ENCODE data around the gene RPP25L.

Gene RPP25L

GRCh38 chr9:34580358-34580757 is 31.5 kb downstream of the RPP25L start:
- H3K9ac ChIP-seq (ENCODE audit: low read length): no peak overlapping the region
- peaks cover 92% of the 10 kb centered on the region for H3K27me3 ChIP-seq (ENCODE audit: control insufficient read depth, insufficient read depth, low read length)
- no peaks in the 10 kb centered on the region for H3K9me3 ChIP-seq (ENCODE audit: control insufficient read depth, insufficient read depth, low read depth, low read length)
- H3K4me3 ChIP-seq (ENCODE audit: low read depth, low read length): no peak overlapping the region
- no peaks in the 10 kb centered on the region for H3K36me3 ChIP-seq (ENCODE audit: control insufficient read depth, insufficient read depth, low read length)
- no peak overlapping the region for H3K27ac ChIP-seq (ENCODE audit: low read depth, low read length)
- H3K4me1 ChIP-seq (ENCODE audit: control insufficient read depth, insufficient read depth, low read length): peaks cover 53% of the 10 kb centered on the region

GRCh38 chr9:34579808-34580163 is 32.1 kb downstream of the RPP25L start:
- Histone ChIP-seq H3K36me3 (ENCODE audit: control insufficient read depth, insufficient read depth, low read length) (no peaks in the 10 kb centered on the region), H3K27me3 (ENCODE audit: control insufficient read depth, insufficient read depth, low read length) (peaks cover 86% of the 10 kb centered on the region)

GRCh38 chr9:34579104-34579807 is 32.6 kb downstream of the RPP25L start:
- Histone ChIP-seq H3K36me3 (ENCODE audit: control insufficient read depth, insufficient read depth, low read length) (no peaks in the 10 kb centered on the region), H3K9ac (ENCODE audit: low read length) (peak overlapping the region; percentile 39), H3K27me3 (ENCODE audit: control insufficient read depth, insufficient read depth, low read length) (peaks cover 81% of the 10 kb centered on the region), H3K4me1 (ENCODE audit: control insufficient read depth, insufficient read depth, low read length) (peaks cover 49% of the 10 kb centered on the region), H3K9me3 (ENCODE audit: control insufficient read depth, insufficient read depth, low read depth, low read length) (no peaks in the 10 kb centered on the region), H3K4me3 (ENCODE audit: low read depth, low read length) (peak overlapping the region; percentile 57), H3K27ac (ENCODE audit: low read depth, low read length) (no peak overlapping the region)

More at GRCh38 chr9:34579808-34580163, 32.1 kb downstream of the RPP25L start:
- Histone ChIP-seq H3K27ac (ENCODE audit: low read depth, low read length) (no peak overlapping the region), H3K4me1 (ENCODE audit: control insufficient read depth, insufficient read depth, low read length) (peaks cover 48% of the 10 kb centered on the region), H3K9me3 (ENCODE audit: control insufficient read depth, insufficient read depth, low read depth, low read length) (no peaks in the 10 kb centered on the region), H3K9ac (ENCODE audit: low read length) (no peak overlapping the region), H3K4me3 (ENCODE audit: low read depth, low read length) (peak overlapping the region; percentile 57; the same call in 1 of the 2 replicates)

GRCh38 chr9:34578241-34579103 is 33.4 kb downstream of the RPP25L start:
- Histone ChIP-seq H3K4me1 (ENCODE audit: control insufficient read depth, insufficient read depth, low read length) (peaks cover 54% of the 10 kb centered on the region), H3K27me3 (ENCODE audit: control insufficient read depth, insufficient read depth, low read length) (peaks cover 73% of the 10 kb centered on the region), H3K4me3 (ENCODE audit: low read depth, low read length) (peak overlapping the region; percentile 57), H3K36me3 (ENCODE audit: control insufficient read depth, insufficient read depth, low read length) (no peaks in the 10 kb centered on the region), H3K9me3 (ENCODE audit: control insufficient read depth, insufficient read depth, low read depth, low read length) (no peaks in the 10 kb centered on the region), H3K27ac (ENCODE audit: low read depth, low read length) (no peak overlapping the region), H3K9ac (ENCODE audit: low read length) (peak overlapping the region; percentile 39)

GRCh38 chr9:34577400-34578240 is 34.3 kb downstream of the RPP25L start:
- Histone ChIP-seq H3K4me1 (ENCODE audit: control insufficient read depth, insufficient read depth, low read length) (peaks cover 54% of the 10 kb centered on the region), H3K27me3 (ENCODE audit: control insufficient read depth, insufficient read depth, low read length) (peaks cover 64% of the 10 kb centered on the region)

GRCh38 chr9:34576597-34577399 is 35.1 kb downstream of the RPP25L start:
- peaks cover 54% of the 10 kb centered on the region for H3K4me1 ChIP-seq (ENCODE audit: control insufficient read depth, insufficient read depth, low read length)
- no peak overlapping the region for H3K27ac ChIP-seq (ENCODE audit: low read depth, low read length)
- no peaks in the 10 kb centered on the region for H3K9me3 ChIP-seq (ENCODE audit: control insufficient read depth, insufficient read depth, low read depth, low read length)
- no peaks in the 10 kb centered on the region for H3K36me3 ChIP-seq (ENCODE audit: control insufficient read depth, insufficient read depth, low read length)
- H3K4me3 ChIP-seq (ENCODE audit: low read depth, low read length): peak overlapping the region; percentile 40
- peaks cover 57% of the 10 kb centered on the region for H3K27me3 ChIP-seq (ENCODE audit: control insufficient read depth, insufficient read depth, low read length)
- peak overlapping the region; percentile 24 for H3K9ac ChIP-seq (ENCODE audit: low read length)

More at GRCh38 chr9:34577400-34578240, 34.3 kb downstream of the RPP25L start:
- Histone ChIP-seq H3K9ac (ENCODE audit: low read length) (peak overlapping the region; percentile 39), H3K4me3 (ENCODE audit: low read depth, low read length) (peak overlapping the region; percentile 57), H3K36me3 (ENCODE audit: control insufficient read depth, insufficient read depth, low read length) (no peaks in the 10 kb centered on the region), H3K27ac (ENCODE audit: low read depth, low read length) (no peak overlapping the region), H3K9me3 (ENCODE audit: control insufficient read depth, insufficient read depth, low read depth, low read length) (no peaks in the 10 kb centered on the region)

GRCh38 chr9:34575862-34576596 is 35.9 kb downstream of the RPP25L start:
- H3K4me1 ChIP-seq (ENCODE audit: control insufficient read depth, insufficient read depth, low read length): peaks cover 56% of the 10 kb centered on the region
- peaks cover 49% of the 10 kb centered on the region for H3K27me3 ChIP-seq (ENCODE audit: control insufficient read depth, insufficient read depth, low read length)
- no peak overlapping the region for H3K4me3 ChIP-seq (ENCODE audit: low read depth, low read length)
- no peaks in the 10 kb centered on the region for H3K9me3 ChIP-seq (ENCODE audit: control insufficient read depth, insufficient read depth, low read depth, low read length)
- no peak overlapping the region for H3K27ac ChIP-seq (ENCODE audit: low read depth, low read length)
- no peak overlapping the region for H3K9ac ChIP-seq (ENCODE audit: low read length)
- no peaks in the 10 kb centered on the region for H3K36me3 ChIP-seq (ENCODE audit: control insufficient read depth, insufficient read depth, low read length)

GRCh38 chr9:34575241-34575640 is 36.7 kb downstream of the RPP25L start:
- Histone ChIP-seq H3K27ac (ENCODE audit: low read depth, low read length) (no peak overlapping the region), H3K9me3 (ENCODE audit: control insufficient read depth, insufficient read depth, low read depth, low read length) (no peaks in the 10 kb centered on the region), H3K9ac (ENCODE audit: low read length) (no peak overlapping the region), H3K4me1 (ENCODE audit: control insufficient read depth, insufficient read depth, low read length) (peaks cover 56% of the 10 kb centered on the region), H3K4me3 (ENCODE audit: low read depth, low read length) (no peak overlapping the region), H3K27me3 (ENCODE audit: control insufficient read depth, insufficient read depth, low read length) (peaks cover 41% of the 10 kb centered on the region), H3K36me3 (ENCODE audit: control insufficient read depth, insufficient read depth, low read length) (no peaks in the 10 kb centered on the region)

GRCh38 chr9:34574571-34574970 is 37.3 kb downstream of the RPP25L start:
- H3K27ac ChIP-seq (ENCODE audit: low read depth, low read length): no peak overlapping the region
- H3K9ac ChIP-seq (ENCODE audit: low read length): no peak overlapping the region
- H3K36me3 ChIP-seq (ENCODE audit: control insufficient read depth, insufficient read depth, low read length): no peaks in the 10 kb centered on the region
- no peak overlapping the region for H3K4me3 ChIP-seq (ENCODE audit: low read depth, low read length)
- H3K27me3 ChIP-seq (ENCODE audit: control insufficient read depth, insufficient read depth, low read length): peaks cover 34% of the 10 kb centered on the region
- peaks cover 56% of the 10 kb centered on the region for H3K4me1 ChIP-seq (ENCODE audit: control insufficient read depth, insufficient read depth, low read length)
- no peaks in the 10 kb centered on the region for H3K9me3 ChIP-seq (ENCODE audit: control insufficient read depth, insufficient read depth, low read depth, low read length)

All from HUES6 (cell line).